ENCODE measurements around the gene IGDCC3.

IGDCC3 gene

GRCh38 chr15:65381445-65382145 lies 3.8 kb upstream of the IGDCC3 start:
- Histone ChIP-seq H3K9me3 (ENCODE audit: insufficient read depth, low read length) (no peaks in the 10 kb centered on the region), H2AFZ (ENCODE audit: low read depth, low read length, severe bottlenecking) (no peak overlapping the region), H3K4me2 (ENCODE audit: low read depth, low read length, poor library complexity, severe bottlenecking) (no peak overlapping the region), H3K27ac (ENCODE audit: low read depth, low read length) (no peak overlapping the region), H3K4me3 (ENCODE audit: insufficient read depth, low read length, poor library complexity, severe bottlenecking) (no peak overlapping the region), H4K20me1 (ENCODE audit: low read depth, low read length) (no peaks in the 10 kb centered on the region), H3K9me2 (replicated peaks; ENCODE audit: insufficient read depth, low read length) (no peaks in the 10 kb centered on the region), H3K9ac (ENCODE audit: low read length) (no peak overlapping the region), H3K36me3 (ENCODE audit: low read length) (no peaks in the 10 kb centered on the region), H3K27me3 (ENCODE audit: low read length) (no peaks in the 10 kb centered on the region), H3K79me2 (ENCODE audit: insufficient read depth, low read length) (no peaks in the 10 kb centered on the region), H3F3A (ENCODE audit: insufficient read depth) (no peaks in the 10 kb centered on the region)
- TF ChIP-seq EZH2phosphoT487 (conservative IDR thresholded peaks at IDR 0.05; ENCODE audit: low read length) = no peak
- TF ChIP-seq CTCF (IDR thresholded peaks at IDR 0.05; ENCODE audit: insufficient read depth, low read length, poor library complexity, severe bottlenecking) = no peak

GRCh38 chr15:65379986-65380385 lies 2.2 kb upstream of the IGDCC3 start:
- H3K9ac ChIP-seq (ENCODE audit: low read length) = no peak overlapping the region
- H3K4me3 ChIP-seq (ENCODE audit: insufficient read depth, low read length, poor library complexity, severe bottlenecking) = no peak overlapping the region
- no peaks in the 10 kb centered on the region for H3K27me3 ChIP-seq (ENCODE audit: low read length)
- no peak for TF ChIP-seq CTCF (IDR thresholded peaks at IDR 0.05; ENCODE audit: insufficient read depth, low read length, poor library complexity, severe bottlenecking)
- TF ChIP-seq EZH2phosphoT487 (conservative IDR thresholded peaks at IDR 0.05; ENCODE audit: low read length) = no peak
- H3K9me3 ChIP-seq (ENCODE audit: insufficient read depth, low read length) = no peaks in the 10 kb centered on the region
- H2AFZ ChIP-seq (ENCODE audit: low read depth, low read length, severe bottlenecking) = no peak overlapping the region
- no peaks in the 10 kb centered on the region for H4K20me1 ChIP-seq (ENCODE audit: low read depth, low read length)
- no peak overlapping the region for H3K4me2 ChIP-seq (ENCODE audit: low read depth, low read length, poor library complexity, severe bottlenecking)
- H3K79me2 ChIP-seq (ENCODE audit: insufficient read depth, low read length) = no peaks in the 10 kb centered on the region
- no peaks in the 10 kb centered on the region for H3F3A ChIP-seq (ENCODE audit: insufficient read depth)
- no peaks in the 10 kb centered on the region for H3K36me3 ChIP-seq (ENCODE audit: low read length)
- no peak overlapping the region for H3K27ac ChIP-seq (ENCODE audit: low read depth, low read length)
- H3K9me2 ChIP-seq (replicated peaks; ENCODE audit: insufficient read depth, low read length) = no peaks in the 10 kb centered on the region

DNA sequence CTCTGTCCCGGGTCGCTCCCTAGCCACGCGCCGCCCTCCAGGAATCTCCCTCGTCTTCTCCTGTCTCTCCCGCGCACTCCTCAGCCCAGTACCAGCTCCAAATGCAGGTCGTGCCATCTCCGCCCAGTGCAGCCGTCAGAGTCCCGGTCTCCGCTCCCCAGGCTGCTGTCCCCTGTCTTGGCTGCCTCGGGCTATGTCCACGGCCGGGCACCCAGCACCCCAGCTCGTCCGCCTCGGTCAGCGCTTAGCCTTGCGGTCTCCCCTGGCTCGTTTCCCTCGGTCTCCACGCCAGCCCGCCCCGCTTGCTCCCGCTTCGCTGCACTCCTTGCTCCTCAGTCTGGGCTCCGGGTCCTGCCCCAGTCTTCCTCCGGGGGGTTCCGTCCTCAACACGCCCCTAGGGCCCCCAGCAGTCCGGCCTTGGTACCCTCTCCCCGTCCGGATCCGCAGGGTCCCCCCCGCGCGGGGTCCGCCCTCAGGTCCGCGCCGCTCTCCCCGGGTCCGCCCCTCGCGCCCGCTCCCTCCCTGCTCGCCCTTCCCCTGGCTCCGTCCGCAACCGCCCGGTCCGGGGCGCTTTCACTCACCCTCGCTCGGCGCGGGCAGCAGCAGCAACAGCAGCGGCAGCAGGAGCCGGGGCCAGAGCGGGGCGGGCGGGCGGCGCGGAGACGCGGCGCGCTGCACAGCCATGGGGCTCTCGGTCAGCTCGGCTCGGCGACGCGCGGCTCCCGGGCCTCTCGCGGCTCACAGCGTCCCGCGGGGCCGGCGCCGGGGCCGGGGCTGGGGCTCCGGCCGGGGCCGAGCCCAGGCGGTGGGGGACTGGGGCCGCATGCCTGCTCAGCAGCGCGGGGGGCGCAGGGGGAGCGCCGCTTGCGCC lies 462 bp downstream of the IGDCC3 start:
- H2AFZ ChIP-seq (ENCODE audit: low read depth, low read length, severe bottlenecking) = no peak overlapping the region
- no peak overlapping the region for H3K4me3 ChIP-seq (ENCODE audit: insufficient read depth, low read length, poor library complexity, severe bottlenecking)
- H3K27ac ChIP-seq (ENCODE audit: low read depth, low read length) = no peak overlapping the region
- no peaks in the 10 kb centered on the region for H4K20me1 ChIP-seq (ENCODE audit: low read depth, low read length)
- TF ChIP-seq CTCF (IDR thresholded peaks at IDR 0.05; ENCODE audit: insufficient read depth, low read length, poor library complexity, severe bottlenecking) = no peak
- no peak; the same call in 1 of the 2 replicates for TF ChIP-seq EZH2phosphoT487 (conservative IDR thresholded peaks at IDR 0.05; ENCODE audit: low read length)
- no peaks in the 10 kb centered on the region for H3F3A ChIP-seq (ENCODE audit: insufficient read depth)
- no peak overlapping the region for H3K9ac ChIP-seq (ENCODE audit: low read length)
- H3K9me2 ChIP-seq (replicated peaks; ENCODE audit: insufficient read depth, low read length) = no peaks in the 10 kb centered on the region
- H3K27me3 ChIP-seq (ENCODE audit: low read length) = no peaks in the 10 kb centered on the region
- H3K4me2 ChIP-seq (ENCODE audit: low read depth, low read length, poor library complexity, severe bottlenecking) = peak overlapping the region; percentile 44
- no peaks in the 10 kb centered on the region for H3K79me2 ChIP-seq (ENCODE audit: insufficient read depth, low read length)
- H3K9me3 ChIP-seq (ENCODE audit: insufficient read depth, low read length) = no peaks in the 10 kb centered on the region
- no peaks in the 10 kb centered on the region for H3K36me3 ChIP-seq (ENCODE audit: low read length)
